Esophagus muscularis mucosa (tissue), 3 donors: ENCODE results near the gene SSR3.

ENCODE experiments used
- POLR2A ChIP-seq: fragments of 450-650 bp; IDR thresholded peaks from one replicate; pipeline ENCODE4 v1.6.1; 2017; ENCODE audit warnings: antibody characterized with exemption, moderate library complexity, mild to moderate bottlenecking, low read depth
- TF ChIP-seq, protein P1 (sequence below), 3 experiments: fragments of 200-600 bp in 2 of 3; fragments of 450-650 bp in 1 of 3; sonication (generic) in 2 of 3; IDR thresholded peaks; one replicate each; pipeline ENCODE4 v1.5.1; 2017 to 2019; ENCODE audit warnings: antibody characterized with exemption in 3 of 3, mild to moderate bottlenecking in 2 of 3, moderate library complexity in 1 of 3

DNA sequence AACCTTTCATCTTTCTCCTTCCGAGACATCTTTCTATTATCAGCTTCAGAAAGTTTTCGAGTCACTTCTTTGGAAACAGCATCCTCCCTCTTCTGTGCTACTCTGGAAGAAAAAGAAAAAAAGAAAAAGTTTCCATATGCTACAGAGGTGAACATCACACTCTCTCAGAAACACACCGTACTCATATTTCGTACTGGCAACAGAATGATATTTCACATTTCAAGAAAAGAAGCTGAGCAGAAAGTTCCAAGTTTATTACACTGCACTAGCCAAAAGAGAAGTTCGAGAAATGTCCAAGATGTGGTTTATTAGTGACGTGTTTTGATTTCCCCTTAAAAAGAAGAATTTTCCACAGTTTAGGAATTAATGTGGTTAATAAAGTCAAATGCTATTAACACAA, 6.0 kb downstream of the SSR3 start:
- no peak for TF ChIP-seq POLR2A
- TF ChIP-seq, protein P1, sequence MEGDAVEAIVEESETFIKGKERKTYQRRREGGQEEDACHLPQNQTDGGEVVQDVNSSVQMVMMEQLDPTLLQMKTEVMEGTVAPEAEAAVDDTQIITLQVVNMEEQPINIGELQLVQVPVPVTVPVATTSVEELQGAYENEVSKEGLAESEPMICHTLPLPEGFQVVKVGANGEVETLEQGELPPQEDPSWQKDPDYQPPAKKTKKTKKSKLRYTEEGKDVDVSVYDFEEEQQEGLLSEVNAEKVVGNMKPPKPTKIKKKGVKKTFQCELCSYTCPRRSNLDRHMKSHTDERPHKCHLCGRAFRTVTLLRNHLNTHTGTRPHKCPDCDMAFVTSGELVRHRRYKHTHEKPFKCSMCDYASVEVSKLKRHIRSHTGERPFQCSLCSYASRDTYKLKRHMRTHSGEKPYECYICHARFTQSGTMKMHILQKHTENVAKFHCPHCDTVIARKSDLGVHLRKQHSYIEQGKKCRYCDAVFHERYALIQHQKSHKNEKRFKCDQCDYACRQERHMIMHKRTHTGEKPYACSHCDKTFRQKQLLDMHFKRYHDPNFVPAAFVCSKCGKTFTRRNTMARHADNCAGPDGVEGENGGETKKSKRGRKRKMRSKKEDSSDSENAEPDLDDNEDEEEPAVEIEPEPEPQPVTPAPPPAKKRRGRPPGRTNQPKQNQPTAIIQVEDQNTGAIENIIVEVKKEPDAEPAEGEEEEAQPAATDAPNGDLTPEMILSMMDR (IDR thresholded peaks at IDR 0.05): no peak
